GM19395 (cell line): ENCODE measurements around the gene SYTL2.
"Not testable (repeated sequence)": the region's sequence is repeated elsewhere in the genome, so short reads cannot be mapped to it uniquely, and the experiment has no call there.

ENCODE experiments used
- ATAC-seq: cut with Tn5 transposase; IDR thresholded peaks from one replicate; pipeline ENCODE4 v1.9.1; 2021; ENCODE audit warnings: mild to moderate bottlenecking, moderate library complexity; ENCODE audit not compliant: unreplicated experiment

The SYTL2 gene, protein sequence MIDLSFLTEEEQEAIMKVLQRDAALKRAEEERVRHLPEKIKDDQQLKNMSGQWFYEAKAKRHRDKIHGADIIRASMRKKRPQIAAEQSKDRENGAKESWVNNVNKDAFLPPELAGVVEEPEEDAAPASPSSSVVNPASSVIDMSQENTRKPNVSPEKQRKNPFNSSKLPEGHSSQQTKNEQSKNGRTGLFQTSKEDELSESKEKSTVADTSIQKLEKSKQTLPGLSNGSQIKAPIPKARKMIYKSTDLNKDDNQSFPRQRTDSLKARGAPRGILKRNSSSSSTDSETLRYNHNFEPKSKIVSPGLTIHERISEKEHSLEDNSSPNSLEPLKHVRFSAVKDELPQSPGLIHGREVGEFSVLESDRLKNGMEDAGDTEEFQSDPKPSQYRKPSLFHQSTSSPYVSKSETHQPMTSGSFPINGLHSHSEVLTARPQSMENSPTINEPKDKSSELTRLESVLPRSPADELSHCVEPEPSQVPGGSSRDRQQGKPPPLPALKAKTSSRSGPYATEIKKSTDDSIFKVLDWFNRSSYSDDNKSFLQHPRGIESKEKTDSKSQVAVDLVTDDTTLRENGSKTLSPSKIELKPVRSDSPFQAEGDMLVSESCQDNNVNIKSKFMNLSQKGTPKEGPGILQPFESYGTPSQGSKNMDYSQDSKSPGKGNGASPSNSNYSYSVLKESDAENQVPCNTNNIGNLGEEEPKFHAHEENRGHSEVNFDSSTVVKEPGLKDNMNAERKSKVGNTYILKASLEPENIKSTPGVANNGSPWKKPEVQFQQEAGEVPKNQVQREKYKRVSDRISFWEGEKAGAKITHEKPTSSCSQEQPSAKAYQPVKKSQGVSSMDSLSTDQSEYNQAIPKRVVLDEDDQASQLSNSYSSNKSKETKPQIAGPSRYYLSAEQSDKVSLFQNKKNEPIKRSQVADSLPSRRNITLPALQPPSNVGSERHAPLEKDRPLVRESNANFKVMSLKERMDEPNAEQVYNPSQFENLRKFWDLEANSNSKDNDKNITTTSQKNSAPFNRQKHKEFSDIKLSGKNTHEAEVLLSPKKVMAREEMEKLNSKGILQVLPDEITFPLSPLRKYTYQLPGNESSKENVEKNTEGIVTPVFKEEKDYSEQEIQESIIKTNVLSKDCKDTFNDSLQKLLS (N-terminal part only)

DNA sequence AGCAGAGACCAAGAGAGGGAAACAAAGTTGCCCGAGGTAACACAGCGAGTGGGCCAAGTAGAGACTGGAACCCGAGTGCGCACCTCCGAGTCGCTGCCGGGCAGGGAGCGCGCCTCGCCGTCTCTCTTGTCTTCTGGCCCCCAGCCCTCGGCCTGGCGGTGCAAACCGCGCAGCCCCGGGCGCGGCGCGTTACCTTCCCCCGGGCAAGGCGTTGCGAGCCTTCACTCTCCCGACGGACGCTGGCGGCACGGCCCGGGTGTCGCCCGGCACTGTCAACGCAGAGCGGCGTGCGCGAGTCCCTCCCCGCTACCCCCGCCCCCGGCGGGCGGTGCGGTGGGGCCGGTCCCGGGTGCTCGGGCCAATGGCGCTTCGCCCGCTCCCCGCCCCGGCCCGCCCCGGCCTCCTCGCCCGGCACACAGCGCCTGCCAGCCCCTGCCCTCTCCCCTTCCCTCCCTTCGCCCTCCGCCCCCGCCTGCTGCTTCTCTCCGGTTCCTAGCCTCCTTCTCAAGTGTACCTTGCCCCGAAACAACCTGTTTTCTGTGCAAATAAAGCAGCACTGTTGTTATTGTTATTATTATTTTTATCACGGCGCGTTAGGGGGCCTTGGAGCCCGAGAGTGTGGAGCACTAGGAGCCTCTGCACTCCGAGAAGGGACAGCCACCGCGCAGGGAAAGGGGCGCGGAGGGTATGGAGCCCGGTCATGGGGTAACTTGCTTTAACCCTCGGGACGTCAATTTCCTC, at the start of gene SYTL2:
TSS of gene SYTL2 (minus strand) at position 271 of the 741 bp plus-strand sequence. CDS start 53,416 bp downstream, outside the sequence.
- peak; percentile 71 for ATAC-seq

DNA sequence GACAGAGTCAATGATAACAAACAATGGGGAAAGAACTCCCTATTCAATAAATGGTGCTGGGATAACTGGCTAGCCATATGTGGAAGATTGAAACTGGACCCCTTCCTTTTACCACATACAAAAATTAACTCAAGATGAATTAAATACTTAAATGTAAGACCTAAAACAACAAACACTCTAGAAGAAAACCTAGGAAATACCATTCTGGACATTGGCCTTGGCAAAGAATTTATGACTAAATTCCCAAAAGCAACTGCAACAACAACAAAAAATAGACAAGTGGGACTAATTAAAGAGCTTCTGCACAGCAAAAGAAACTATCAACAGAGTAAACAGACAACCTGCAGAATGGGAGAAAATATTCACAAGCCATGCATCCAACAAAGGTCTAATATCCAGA, 48.6 kb upstream of the SYTL2 start:
- ATAC-seq, result not testable (repeated sequence)

DNA sequence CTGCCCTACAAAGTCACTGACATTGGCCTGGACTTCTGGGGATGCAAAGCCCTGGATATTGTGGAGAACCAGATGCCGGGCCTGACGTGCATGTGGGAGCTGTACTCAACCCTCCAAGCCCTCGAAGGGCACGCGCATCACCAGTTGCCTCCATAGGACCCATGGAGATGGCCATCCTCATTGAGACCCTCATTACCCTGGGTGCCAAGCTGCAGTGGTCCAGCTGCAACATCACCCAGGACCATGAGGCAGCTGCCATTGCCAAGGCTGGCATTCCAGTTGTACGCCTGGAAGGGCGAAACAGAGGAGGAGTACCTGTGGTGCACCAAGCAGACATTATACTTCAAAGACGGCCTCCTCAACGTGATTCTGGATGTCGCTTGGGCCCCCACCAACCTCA, 46.2 kb upstream of the SYTL2 start:
- no peak for ATAC-seq

DNA sequence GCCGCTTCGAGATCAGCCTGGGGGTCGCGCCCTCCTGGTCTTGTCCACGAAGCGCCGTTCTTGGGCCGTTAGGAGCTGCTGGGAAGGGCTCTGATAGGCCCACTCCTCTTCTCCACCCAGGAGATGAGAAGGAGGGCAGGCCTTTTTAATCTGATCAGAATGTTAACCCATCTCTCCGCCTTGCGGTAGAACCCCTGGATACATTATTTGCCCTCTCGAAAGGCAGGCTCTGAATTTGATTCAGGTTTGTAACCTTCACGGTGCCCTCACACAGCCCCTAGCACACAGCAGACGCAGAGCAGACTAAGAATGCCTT, 44.4 kb upstream of the SYTL2 start, which contains the start of gene CCDC83:
TSS of gene CCDC83 (plus strand) at position 43 of the 316 bp plus-strand sequence. CDS start 9,741 bp downstream, outside the sequence.
- ATAC-seq, result no peak

DNA sequence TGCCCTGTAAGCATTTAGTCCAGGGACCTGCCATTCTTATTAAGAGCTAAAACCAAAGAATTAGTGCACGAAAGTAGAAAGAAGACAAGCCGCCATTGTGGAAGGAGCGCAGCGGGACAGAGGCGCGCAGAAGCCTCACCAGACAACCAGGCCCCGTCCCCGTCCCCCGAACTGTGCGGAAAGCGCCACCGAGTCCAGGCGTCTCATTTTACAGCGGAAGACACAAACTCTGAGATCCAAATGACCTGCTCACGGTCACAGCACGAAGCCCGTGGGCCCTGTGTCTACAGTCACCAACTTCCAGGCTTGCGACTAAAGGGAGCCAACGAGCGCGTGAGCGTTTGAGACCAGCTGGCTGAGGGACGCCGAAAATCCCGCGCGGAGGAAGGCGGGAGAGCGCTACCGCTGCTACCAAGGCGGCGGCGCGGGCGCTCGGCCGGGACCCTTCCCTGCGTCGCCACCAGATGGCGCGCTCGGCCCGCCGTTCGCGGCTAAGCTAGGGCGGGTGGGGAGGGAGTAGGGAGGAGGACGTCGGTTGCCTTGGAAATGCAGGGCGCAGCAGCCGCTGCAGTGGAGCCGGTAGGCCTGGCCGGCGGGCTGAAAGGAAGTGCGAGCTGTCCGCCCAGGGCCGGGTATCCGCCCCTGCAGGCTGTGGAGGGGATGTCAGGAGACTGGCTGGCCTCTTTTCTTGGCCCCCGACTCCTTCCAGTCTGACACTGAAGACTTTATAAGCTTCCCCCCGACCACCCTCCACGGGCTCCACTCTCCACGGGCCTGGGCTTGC, 43.8 kb upstream of the SYTL2 start:
- peak; percentile 99 for ATAC-seq

DNA sequence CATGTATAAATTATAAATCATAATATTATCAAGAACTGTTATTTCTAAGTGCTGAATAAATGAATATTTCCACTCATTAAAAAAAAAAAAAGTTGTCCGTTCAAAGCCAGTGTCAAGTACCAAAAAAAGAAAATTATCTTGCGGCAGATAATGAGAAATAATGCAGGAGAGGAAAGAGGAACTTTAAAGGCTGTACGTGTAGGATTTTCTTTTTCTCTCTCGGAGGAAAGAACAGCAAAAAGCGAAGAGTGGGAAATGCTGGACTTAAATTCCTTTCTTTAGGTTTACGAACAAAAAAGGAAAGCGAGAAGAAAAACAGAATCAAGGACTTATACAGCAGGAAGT, 43.2 kb upstream of the SYTL2 start:
- no peak for ATAC-seq

DNA sequence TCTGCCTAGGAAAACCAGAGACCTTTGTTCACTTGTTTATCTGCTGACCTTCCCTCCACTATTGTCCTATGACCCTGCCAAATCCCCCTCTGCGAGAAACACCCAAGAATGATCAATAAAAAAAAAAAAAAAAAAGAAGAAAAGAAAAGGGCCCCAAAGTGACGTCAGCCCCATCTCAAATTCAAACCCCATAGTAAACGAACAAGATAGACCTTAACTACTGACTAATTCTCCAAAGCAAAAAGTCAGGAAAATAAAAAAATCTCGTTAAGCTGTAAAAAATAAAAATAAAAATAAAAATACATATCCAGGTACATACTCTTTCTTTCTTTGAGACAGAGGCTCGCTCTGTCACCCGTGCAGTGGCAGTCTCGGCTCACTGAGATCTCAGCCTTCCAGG, 42.6 kb upstream of the SYTL2 start:
- not testable (repeated sequence) for ATAC-seq

DNA sequence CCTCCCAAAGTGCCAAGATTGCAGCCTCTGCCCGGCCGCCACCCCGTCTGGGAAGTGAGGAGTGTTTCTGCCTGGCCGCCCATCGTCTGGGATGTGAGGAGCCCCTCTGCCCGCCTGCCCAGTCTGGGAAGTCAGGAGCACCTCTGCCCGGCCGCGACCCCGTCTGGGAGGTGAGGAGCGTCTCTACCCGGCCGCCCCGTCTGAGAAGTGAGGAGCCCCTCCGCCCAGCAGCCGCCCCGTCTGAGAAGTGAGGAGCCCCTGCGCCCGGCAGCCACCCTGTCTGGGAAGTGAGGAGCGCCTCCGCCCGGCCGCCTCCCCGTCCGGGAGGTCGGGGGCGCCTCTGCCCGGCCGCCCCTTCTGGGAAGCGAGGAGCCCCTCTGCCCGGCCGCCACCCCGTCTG, 41.8 kb upstream of the SYTL2 start:
- not testable (repeated sequence) for ATAC-seq

DNA sequence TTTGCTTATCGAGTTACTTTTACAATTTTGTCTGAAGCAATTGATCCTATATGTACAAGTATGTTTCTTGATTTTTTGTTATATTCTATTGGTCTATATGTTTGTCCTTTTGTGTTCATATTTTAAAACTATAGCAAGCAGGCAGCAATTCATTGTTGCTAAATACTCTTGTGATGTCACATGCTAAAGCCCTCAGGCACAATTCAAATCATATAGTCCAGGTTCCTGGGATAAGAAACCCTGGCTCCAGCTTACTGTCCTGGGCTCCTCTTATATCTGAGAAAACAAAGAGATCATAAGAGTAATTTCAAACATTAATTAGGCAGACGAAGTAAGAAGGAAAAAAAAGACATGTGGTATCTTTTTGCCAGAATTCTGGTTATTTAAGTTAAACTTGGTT, 37.6 kb upstream of the SYTL2 start:
- no peak for ATAC-seq

DNA sequence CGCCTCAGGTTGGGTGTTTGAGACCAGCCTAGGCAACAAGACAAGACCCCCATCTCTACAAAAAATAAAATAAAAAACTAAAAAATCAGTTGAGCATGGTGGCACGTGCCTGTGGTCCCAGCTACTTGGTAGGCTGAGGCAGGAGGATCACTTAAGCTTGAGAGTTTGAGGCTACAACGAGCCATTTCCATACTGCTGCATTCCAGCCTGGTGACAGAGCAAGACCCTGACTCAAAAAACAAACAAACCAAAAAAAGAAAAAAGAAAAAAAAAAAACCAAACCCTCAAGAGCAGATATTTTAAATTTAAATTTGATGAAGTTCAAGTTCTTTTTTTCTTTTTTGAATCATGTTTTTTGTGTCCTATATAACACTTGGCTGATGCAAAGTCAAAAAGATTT, 37.1 kb upstream of the SYTL2 start:
- ATAC-seq, result no peak

DNA sequence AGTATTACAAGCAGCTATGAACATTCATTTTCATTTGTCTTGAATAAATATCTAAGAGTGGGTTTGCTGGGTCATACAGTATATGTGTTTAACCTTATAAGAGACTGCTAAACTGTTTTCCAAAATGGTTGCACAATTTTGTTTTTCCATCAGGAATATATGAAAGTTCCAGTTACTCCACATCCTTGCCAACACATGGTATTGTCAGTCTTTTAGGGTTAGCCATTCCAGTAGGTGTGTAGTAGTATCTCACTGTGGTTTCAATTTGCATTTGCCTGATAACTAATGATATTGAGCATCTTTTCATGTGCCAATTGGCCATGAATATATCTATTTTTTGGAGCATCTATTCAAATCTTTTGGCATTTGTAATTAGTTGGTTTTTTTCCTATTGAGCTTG, 36.5 kb upstream of the SYTL2 start:
- no peak for ATAC-seq

DNA sequence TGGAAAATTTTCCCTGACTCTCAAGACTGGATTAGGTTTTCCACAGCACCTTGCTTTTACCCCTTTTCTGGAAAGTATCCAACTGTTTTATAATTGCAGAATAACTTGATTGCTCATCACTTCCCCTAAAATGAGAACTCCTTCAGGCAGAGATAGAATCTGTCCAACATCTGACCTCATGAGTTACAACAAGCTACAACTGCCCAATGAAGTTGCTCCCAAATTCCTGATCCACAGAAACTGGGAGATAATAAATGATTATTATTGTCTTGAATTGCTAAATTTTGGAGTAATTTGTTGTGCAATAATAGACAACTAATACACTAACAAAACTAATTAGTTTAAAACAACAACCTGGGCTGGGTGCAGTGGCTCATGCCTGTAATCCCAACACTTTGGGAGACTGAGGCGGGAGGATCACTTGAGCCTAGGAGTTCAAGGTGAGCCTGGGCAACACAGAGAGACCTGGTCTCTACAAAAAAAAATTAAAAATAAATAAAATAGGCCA, 34.2 kb upstream of the SYTL2 start:
- no peak for ATAC-seq

DNA sequence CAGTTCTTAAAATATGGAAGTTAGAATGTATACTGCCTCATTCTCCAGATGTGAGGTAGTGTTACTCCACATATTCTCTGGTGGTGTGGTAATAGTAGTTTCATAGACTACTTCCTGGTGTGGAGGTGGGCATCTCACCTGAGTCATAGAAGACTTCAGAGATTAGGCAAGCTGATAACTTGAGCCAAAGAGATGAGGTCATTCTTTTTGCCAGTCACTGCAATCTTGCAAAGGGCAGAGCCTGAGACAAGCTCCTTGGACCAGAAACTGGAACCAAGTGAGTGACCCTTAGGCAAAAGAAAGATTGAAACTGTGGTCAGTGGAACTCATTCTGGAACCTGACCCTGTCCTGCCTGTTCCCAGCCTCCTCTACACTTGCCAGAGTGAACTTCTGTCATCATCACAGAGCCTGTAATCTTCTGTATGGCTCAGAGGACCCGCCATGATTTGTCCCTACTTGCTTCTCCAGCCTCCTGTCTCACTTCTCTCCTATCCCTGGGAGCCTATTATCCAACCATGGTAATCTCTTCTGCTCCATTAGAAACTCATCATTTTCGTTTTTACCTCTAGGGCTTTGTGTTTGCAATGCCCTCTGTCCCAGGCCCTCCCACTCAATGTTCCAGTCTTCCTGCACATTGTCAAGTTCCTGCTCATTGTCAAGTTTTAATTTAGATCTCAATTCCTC, 33.6 kb upstream of the SYTL2 start:
- ATAC-seq, result no peak

DNA sequence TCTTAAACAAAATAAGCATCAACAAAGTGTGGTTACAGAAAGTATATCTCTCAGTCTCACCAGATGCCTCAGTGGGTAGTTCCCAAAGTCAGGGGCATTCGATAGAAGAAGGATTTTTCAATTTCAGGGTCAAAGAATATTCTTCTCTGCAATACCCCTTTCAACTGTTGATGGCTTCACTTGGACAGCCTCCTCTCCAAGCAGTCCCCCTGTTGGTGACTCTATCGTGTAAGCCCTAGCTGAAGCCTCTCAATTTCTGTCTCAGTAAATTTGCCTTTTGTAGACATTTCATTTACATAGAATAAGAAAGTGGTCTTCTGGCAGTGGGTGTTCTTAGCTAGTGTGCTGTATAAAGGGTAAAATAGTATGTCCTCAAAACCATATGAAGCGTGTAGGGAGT, 33.0 kb upstream of the SYTL2 start:
- no peak for ATAC-seq

DNA sequence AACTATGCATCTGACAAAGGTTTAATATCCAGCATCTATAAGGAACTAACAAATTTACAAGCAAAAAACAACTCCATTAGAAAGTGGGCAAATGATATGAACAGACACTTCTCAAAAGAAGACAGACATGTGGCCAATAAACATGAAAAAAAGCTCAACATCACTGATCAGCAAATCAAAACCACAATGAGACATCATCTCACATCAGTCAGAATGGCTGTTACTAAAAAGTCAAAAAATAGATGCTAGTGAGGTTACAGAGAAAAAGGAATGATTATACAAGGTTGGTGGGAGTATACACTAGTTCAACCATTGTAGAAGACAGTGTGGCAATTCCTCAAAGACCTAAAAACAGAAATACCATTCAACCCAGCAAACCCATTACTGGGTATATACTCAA, 30.0 kb upstream of the SYTL2 start:
- not testable (repeated sequence) for ATAC-seq

DNA sequence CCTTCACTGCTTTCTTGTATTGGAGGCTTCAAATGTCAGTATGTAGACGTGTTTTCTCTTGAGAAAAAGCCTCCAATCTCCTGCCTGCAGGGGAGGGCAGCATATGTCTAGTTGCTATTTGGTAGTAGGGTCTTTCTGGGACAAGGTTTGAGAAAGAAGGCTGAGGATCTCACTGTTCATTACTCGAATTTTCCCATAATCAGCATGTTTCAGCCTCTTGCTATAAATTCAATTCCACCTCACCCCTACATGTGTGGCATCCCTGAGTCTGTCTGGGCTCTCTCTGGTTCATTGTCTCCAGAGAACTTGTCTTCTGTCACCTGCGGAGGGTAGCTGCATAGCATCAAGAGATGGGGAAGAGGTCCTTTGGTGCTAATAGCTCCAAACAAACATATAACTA, 24.8 kb upstream of the SYTL2 start:
- no peak for ATAC-seq

DNA sequence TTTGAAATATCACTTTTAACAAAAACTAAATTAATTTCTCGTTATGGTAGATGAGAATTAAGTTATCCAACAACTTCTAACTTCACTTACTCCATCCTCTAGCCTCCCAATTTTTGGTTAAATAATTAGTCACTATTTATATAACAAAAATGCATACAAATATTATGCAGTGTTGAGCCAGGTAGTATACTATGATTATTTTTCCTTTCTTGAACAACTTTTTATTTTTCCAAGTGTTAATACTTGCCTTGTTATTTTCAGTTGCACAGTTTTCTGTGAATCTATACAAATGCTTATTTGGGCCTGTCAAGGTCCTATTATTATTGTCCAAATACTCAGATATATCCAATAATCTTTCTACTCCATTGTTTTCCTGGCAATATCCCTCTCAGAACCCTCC, 24.3 kb upstream of the SYTL2 start:
- no peak for ATAC-seq

DNA sequence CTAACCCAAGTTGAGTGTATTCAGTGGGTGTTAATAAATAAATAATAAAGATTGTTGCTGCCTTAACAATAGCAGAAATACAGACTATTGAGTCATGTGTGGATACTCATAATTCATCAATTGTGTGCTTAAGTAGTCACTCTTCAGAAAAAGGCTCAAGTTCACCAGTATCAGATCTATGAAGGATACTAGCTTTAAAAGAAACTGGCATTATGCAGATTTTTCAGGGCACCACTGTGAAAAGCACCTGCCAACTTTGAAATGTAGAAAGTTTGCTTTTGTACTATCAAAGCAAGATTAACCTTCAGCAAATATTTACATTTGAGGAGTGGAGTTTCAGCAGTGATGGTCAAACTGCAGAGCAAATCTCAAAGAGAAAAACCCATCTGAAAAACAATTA, 20.1 kb upstream of the SYTL2 start:
- no peak for ATAC-seq

DNA sequence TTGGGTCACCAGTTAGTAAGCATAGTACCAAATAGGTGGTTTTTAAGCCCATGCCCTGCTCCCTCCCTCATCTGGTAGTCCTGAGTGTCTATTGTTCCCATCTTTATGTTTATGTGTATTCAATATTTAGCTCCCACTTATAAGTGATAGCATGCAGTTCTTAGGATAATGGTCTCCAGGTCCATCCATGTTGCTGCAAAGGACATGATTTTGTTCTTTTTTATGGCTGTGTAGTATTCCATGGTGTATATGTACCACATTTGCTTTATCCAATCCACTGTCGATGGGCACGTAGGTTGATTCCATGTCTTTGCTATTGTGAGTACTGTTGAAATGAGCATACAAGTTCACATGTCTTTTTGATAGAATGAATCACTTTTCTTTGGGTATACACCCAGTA, 18.2 kb upstream of the SYTL2 start:
- ATAC-seq, result no peak
